ENCODE results near the gene SPATA20.

SPATA20 gene

GRCh38 chr17:50558941-50559614 is 12.1 kb downstream of the SPATA20 start:
- no peak for DNase-seq (ENCODE audit: low read depth in 2 of 2)

DNA sequence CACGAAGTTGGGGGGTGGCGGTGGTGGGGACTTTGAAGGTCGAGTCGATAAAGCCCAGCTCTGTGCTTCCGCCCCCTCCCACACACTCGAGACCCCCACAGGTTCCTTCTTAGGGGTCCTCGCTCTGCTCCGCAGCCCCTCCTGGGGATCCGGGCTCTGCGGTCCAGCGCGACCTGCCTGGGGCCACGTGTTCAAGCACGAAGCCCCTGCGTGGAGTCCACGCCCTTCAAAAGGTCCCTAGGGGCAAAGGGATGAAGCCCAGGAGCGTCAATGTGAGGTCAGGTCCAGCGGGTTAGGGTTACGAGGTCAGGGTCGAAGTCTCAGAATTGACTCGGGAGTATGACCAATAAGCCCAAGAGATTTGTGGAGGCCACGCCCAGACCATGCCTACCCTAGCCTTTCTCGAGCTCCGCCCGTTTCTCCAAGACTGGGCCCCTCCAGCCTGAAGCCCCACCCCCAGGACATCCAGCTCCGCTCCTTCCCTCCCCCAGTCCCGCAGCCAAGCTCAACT is 12.8 kb downstream of the SPATA20 start:
- DNase-seq (ENCODE audit: low read depth in 2 of 2), result peak in 1 of 2 donors; percentile 22

DNA sequence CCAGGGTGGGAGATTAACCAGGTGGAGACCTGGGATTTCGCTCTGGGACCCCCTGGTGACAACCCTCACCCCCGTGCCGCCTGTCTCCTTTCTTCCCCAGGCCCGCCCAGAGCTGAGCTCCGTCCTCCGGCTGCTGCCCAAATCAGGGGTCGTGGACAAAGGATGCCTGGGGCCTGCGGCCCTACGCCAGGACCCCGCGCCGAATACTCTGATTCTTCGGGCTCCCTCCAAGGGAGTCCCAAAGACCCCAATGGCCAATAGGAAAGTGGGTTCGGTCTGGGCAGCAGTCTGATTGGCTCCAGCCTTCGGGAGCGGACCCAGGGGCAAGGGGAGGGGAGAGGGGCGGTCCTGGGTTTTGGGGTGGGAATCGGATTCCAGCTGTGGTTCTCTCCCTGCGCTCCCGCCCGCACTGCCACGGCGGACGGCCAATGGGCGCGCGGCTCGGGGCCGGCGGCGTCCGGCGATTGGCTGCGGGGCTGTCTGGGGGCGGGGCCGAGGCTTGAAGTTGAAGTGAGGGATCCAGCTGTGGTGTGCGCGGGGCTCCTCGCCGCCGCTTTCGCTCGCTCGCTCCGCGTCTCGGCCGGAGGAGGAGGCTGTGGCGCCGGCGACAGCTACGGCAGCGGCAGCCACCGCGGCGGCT is 13.3 kb downstream of the SPATA20 start, which contains the start of gene CACNA1G:
Gene CACNA1G, plus strand, starts transcription at position 531 of the 640 bp plus-strand sequence. CDS start 745 bp downstream, outside the sequence.
- peak; percentile 68 to 85 for DNase-seq (ENCODE audit: low read depth in 2 of 2)

GRCh38 chr17:50560931-50561745 is 14.2 kb downstream of the SPATA20 start:
- DNase-seq (ENCODE audit: low read depth in 2 of 2), result no peak

DNA sequence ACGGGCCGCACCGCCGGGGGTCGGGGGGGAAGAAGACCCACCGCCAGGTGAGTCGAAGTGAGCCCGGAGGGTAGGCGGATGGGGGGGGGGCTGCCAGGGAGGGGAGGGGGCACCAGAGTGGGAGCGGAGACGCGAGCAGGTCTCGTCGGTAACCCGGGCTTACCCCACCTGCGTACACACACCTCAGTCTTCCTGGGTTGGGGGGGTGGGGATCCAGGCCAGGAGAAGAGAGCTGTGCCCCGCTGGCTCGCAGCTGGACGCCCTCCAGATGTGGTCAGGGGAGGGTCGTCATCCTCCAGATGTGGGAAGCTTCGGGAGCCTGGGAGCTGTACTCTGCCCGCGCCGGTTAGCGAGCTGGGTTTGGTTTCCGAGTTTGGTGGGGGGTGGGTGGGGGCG is 14.8 kb downstream of the SPATA20 start:
- DNase-seq (ENCODE audit: low read depth in 2 of 2), result no peak

DNA sequence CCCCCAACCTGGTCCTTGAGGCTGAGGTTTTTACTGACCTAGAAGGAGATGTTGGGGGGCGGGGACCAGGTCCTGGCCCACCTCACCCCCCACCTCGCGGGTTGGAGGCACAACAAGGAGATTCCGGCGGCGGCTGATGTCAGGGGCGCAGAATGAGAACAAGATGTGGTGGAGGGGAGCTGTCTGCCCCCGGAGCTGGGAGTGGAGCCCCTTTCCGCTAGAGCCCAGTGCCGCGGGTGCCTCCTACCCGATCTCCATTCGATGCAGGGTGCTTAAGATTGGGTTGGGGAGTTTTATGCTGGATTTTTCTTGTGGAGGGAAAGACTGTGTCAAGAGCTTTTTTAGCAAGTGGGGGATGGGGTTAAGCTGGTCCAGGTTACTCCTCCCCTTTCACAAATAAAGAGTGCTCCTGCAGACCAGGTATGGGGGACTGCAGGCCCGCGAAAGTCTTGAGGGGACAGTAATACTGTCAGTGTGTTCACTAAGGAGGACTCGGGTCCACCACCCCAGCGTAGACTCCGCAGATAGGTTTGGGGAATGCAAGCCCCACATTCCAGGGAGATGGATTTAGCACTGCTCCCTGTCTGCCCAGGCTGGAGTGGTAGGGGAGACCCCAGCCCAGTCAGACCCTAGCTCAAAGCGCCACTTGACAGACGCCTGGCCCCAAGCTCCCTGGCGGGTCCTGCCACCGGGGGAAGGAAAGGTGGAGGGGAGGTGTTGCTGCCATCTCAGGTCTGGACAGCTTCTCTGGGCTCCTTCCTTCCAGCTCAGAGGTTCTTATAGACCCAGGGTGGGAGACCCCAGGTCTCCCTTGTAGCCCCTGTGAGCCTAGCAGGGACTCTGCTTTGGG is 15.5 kb downstream of the SPATA20 start:
- no peak for DNase-seq (ENCODE audit: low read depth in 2 of 2)

DNA sequence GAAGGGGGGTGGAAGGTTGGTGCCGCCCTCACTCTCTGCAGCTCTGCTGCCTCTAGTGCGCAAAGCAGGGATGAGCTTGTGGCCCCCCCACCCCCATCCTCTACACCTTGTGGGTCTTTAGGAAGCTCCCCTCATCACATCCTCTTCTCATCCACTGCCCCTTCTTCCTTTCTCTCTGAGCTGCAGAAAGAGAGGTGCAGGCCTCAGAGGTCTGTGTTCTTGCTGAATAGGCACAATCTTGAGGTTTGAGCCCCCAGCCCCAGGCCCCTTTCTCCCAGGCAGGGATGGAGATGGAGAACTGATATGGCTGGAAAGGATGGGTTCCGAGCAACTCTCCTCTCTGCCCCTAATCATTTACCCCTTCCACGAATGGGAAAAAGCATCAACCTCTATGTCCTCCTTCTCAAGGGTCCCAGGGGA is 16.1 kb downstream of the SPATA20 start:
- DNase-seq (ENCODE audit: low read depth in 2 of 2), result no peak

DNA sequence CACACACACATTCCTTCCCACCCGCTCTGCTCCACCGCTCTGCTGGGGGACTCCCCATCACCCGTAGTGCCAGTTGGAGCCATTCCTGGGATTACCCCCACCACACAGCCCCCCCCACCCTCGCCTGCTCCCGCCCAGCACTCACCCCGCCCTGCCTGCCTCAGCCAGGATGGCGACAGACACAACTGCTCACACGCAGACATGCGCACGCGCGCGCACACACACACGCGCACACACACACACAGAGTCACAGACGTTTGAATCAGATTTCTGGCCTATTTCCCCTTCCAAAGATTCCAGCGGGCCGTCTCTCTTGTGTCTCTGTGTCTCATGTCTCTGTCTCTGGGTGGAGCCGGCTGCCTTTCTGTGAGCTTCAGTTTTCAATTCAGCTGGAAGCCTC is 17.9 kb downstream of the SPATA20 start:
- no peak for DNase-seq (ENCODE audit: low read depth in 2 of 2)

DNA sequence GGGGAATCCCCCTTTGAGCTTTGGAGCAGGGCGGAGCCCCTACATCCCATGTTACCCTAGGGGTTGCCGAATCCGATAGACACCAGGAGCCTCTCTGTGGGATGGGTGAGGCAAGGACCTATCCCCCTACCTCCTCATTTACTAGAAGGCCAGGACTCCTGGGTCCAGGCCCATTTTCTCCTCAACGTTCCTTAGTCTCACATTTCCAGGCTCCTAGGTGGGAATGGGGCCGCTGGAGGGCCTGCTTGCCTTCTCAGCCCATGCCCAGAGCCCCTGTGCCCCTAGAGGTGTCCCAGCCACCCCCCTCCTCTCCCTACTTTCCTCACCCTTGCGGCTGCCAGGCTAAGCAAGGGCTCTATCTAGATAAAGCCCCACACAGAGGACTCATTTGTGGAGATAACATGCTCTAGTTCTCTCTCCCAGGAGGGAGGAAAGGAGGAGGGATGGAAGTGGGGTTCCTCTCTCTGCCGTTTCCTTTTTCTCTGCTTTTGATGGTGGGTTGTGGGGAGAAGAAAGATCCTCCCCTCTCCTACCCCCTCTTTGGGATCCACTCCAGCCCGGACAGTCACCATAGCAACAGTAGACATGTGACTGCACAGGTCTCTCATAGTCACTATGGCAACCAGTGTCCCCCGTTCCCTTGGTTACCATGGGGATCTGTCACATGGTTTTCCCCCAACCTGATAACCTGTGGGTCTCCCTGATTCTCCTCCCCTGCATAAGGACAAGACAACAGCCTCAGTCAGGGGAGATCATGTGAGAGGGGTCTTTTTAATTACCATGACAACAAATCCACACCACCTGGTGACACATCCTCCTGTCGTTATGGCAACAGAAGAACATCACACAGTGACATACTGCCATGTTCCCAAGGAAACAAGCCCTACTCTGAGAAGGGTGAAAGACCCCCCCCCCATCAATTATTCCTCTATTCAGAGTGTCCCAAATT is 18.7 kb downstream of the SPATA20 start:
- DNase-seq (ENCODE audit: low read depth in 2 of 2), result no peak

GRCh38 chr17:50566886-50567285 is 19.9 kb downstream of the SPATA20 start:
- no peak for DNase-seq (ENCODE audit: low read depth in 2 of 2)

DNA sequence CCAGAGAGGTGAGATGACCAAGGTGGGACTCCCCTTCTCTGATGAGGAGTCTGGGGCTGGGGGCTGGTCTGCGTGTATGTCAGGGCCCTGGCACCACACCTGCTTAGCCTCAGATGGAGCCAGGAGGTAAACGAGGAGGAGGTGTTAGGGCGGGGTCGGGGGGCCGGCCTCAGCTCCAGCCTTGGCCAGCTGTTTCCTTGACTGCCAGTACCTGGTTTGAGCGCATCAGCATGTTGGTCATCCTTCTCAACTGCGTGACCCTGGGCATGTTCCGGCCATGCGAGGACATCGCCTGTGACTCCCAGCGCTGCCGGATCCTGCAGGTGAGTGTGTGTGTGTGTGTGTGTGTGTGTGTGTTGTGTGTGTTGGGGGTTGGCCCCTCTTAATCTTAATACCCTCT is 21.7 kb downstream of the SPATA20 start:
- DNase-seq (ENCODE audit: low read depth in 2 of 2), result no peak

DNA sequence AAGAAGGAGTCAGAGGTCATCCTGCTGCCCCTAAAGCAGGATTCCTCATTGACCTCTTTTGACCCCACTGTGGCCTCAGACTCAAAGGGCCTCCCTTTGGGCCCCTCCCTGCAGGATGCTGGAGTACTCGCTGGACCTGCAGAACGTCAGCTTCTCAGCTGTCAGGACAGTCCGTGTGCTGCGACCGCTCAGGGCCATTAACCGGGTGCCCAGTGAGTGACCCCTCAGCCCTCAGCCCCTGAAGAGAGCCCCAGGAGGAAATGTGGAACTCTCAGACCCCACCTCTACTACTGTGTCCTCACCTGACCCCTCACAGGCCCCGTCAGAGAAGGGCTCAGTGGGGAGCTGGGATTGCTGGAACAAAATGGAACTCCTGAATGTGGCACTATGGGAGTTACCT is 22.6 kb downstream of the SPATA20 start:
- no peak for DNase-seq (ENCODE audit: low read depth in 2 of 2)

- no peak for DNase-seq (ENCODE audit: low read depth in 2 of 2)
Observed at GRCh38 chr17:50570032-50570431, 23.1 kb downstream of the SPATA20 start.

DNA sequence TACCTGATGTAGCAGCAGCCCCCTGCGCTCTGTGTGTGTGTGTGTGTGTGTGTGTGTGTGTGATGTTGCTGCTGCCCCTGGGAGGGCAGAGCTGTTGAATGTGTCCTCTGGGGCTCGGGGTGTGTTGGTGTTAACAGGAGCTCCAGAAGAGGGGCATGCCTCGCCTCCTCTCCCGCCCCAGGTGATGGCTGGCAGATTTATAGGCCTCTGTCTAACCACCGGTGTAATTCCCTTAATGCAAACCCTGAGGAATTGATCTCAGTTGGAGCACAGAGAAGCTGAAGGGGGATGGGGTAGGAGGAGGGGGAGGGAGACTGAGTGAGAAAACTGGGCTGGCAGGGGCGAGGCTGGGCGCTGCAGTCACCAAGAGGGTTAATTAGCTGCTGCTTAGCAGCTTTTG is 23.6 kb downstream of the SPATA20 start:
- DNase-seq (ENCODE audit: low read depth in 2 of 2), result no peak

- DNase-seq (ENCODE audit: low read depth in 2 of 2), result no peak
Observed at GRCh38 chr17:50571681-50572080, 24.7 kb downstream of the SPATA20 start.

- no peak for DNase-seq (ENCODE audit: low read depth in 2 of 2)
Observed at GRCh38 chr17:50572541-50572940, 25.6 kb downstream of the SPATA20 start.

DNA sequence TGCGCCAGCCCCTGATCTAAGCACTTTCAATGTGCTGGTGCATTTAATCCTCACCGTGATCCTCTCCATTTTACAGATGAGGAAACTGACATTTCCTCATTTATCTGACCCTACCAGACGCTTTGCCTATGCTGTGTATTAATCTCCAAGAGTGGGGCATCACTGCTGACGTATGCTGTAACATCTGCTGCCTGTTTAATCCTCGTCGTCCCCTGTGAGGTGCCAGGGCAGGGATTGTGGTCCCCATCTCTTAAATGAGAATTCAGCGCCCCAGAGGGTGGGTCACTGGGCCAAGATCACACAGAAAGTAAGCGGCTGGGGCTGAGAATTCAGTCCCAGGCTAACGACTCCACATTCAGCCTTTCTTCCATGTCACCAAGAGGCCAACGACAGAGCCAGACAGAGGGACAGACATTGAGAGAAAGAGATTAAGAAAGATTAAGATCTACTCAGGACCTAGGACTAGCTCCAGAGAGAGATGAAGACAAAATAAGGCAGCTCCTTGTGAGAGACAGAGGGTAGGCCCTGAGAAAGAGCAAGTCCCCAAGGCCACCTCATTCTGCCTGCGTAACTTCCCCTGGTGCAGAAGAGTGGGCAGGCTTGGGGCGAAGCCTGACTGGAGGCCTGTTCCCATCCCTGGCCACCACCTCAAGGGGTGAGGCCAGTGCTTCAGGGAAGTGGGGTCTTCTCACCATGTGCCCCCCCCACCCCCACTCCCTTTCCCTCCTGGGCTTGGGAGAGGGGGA is 27.1 kb downstream of the SPATA20 start:
- no peak for DNase-seq (ENCODE audit: low read depth in 2 of 2)

DNA sequence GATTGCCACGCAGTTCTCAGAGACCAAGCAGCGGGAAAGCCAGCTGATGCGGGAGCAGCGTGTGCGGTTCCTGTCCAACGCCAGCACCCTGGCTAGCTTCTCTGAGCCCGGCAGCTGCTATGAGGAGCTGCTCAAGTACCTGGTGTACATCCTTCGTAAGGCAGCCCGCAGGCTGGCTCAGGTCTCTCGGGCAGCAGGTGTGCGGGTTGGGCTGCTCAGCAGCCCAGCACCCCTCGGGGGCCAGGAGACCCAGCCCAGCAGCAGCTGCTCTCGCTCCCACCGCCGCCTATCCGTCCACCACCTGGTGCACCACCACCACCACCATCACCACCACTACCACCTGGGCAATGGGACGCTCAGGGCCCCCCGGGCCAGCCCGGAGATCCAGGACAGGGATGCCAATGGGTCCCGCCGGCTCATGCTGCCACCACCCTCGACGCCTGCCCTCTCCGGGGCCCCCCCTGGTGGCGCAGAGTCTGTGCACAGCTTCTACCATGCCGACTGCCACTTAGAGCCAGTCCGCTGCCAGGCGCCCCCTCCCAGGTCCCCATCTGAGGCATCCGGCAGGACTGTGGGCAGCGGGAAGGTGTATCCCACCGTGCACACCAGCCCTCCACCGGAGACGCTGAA is 28.7 kb downstream of the SPATA20 start:
- DNase-seq (ENCODE audit: low read depth in 2 of 2), result no peak

DNA sequence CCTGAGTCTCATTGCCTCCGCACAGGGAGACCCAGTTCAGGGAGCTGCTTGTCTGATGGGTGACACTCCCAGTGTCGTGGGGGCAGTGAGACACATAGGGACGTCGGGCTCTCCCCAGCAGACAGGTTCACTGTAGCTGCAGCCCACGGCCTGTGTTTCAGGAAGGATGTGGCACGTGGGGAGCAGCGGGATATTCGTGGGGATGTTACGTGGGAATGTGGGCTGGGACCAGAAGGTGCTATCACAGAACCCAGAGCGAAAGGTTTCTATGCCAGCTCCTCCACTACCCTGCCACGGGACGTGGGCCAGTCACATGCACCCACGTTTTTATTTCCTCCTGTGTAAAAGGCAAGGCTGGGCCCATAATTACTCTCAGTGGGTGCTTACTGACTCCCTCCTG is 29.9 kb downstream of the SPATA20 start:
- DNase-seq (ENCODE audit: low read depth in 2 of 2), result no peak
